ENCODE measurements around the gene ATG101.

DNA sequence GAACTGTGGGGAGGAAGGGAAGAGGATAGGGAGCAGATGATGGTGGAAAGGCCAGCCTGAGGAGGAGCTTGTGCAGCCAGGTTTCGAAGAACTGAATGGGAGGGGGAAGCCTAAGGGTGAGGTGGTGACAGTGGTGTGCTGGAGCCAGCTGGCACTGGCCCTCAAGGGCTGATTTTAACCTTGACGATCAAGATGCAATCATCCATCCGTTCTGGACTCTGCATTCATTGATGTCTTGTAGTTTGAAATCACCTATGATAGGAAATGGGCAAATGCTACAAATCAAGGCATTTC lies 2.8 kb upstream of the ATG101 start:
- TF ChIP-seq CTCF (IDR thresholded peaks at IDR 0.05): no peak
- no peak for TF ChIP-seq POLR2A (IDR thresholded peaks at IDR 0.05)
